Liver (tissue), 9 donors: ENCODE measurements around the gene RABGGTA. TPM values are rescaled to one million over a fixed set of nuclear protein-coding genes. Genes with fewer than 3 reads are reported as not detected.
"Not testable (repeated sequence)": the region's sequence is repeated elsewhere in the genome, so short reads cannot be mapped to it uniquely, and the experiment has no call there.

ENCODE experiments used
- DNase-seq: peaks from one replicate; pipeline ENCODE4 v3.0.0-alpha.2; 2017; ENCODE audit warnings: low spot score
- H3K27ac ChIP-seq, 2 donors: one replicate each; pipeline ENCODE4 v1.7.0; 2013; ENCODE audit warnings: inconsistent platforms in 2 of 2, low read length in 2 of 2, control low read depth in 1 of 2, low read depth in 1 of 2, mild to moderate bottlenecking in 1 of 2
- H3K27me3 ChIP-seq, 4 donors: one replicate each; pipeline versions ENCODE4 v1.6.1 to v1.7.0; 2013; ENCODE audit warnings: low read length in 3 of 4, inconsistent platforms in 1 of 4, mild to moderate bottlenecking in 1 of 4, moderate library complexity in 1 of 4; ENCODE audit not compliant: control insufficient read depth in 4 of 4, insufficient read depth in 4 of 4
- H3K36me3 ChIP-seq, 4 donors: one replicate each; pipeline versions ENCODE4 v1.6.1 to v1.7.0; 2013; ENCODE audit warnings: low read length in 3 of 4, mild to moderate bottlenecking in 3 of 4, low read depth in 1 of 4, moderate library complexity in 1 of 4; ENCODE audit not compliant: control insufficient read depth in 4 of 4, insufficient read depth in 3 of 4
- H3K4me1 ChIP-seq, 4 donors: one replicate each; pipeline versions ENCODE4 v1.6.1 to v1.7.0; 2013; ENCODE audit warnings: low read length in 3 of 4, mild to moderate bottlenecking in 3 of 4, moderate library complexity in 1 of 4; ENCODE audit not compliant: control insufficient read depth in 4 of 4, insufficient read depth in 4 of 4
- H3K4me3 ChIP-seq, 3 donors: one replicate each; pipeline versions ENCODE4 v1.6.1 to v1.7.0; 2013; ENCODE audit warnings: low read length in 3 of 3, control low read depth in 1 of 3, low read depth in 1 of 3, mild to moderate bottlenecking in 1 of 3
- H3K9ac ChIP-seq, 2 donors: one replicate each; pipeline ENCODE4 v1.7.0; 2013; ENCODE audit warnings: low read length in 2 of 2, mild to moderate bottlenecking in 2 of 2, moderate library complexity in 2 of 2, control low read depth in 1 of 2, low read depth in 1 of 2
- H3K9me3 ChIP-seq, 4 donors: one replicate each; pipeline versions ENCODE4 v1.6.1 to v1.7.0; 2013; ENCODE audit warnings: low read length in 3 of 4; ENCODE audit not compliant: control insufficient read depth in 4 of 4
- EGR1 ChIP-seq, 2 donors: IDR thresholded peaks; 2 replicates each; pipeline ENCODE4 v1.6.1; 2016 to 2018; ENCODE audit warnings: antibody characterized with exemption in 2 of 2, low read depth in 2 of 2
- FOXA1 ChIP-seq: IDR thresholded peaks from 2 replicates; pipeline ENCODE4 v1.6.1; 2016; ENCODE audit warnings: antibody characterized with exemption
- FOXA2 ChIP-seq: IDR thresholded peaks from 2 replicates; pipeline ENCODE4 v1.6.1; 2016; ENCODE audit warnings: antibody characterized with exemption
- HNF4A ChIP-seq, 2 donors: conservative IDR thresholded peaks; 2 replicates each; pipeline ENCODE4 v1.6.1; 2016; ENCODE audit warnings: antibody characterized with exemption in 2 of 2, mild to moderate bottlenecking in 2 of 2
- HNF4G ChIP-seq: IDR thresholded peaks from 2 replicates; pipeline ENCODE4 v1.6.1; 2016; ENCODE audit warnings: antibody characterized with exemption
- JUND ChIP-seq, 2 donors: IDR thresholded peaks; 2 replicates each; pipeline ENCODE4 v1.6.1; 2016; ENCODE audit warnings: antibody characterized with exemption in 2 of 2
- NR2F2 ChIP-seq: IDR thresholded peaks from 2 replicates; pipeline ENCODE4 v1.6.1; 2016; ENCODE audit warnings: antibody characterized with exemption
- RAD21 ChIP-seq, 2 donors: IDR thresholded peaks; 2 replicates each; pipeline ENCODE4 v1.6.1; 2016; ENCODE audit warnings: antibody characterized with exemption in 2 of 2, mild to moderate bottlenecking in 2 of 2
- RXRA ChIP-seq, 2 donors: IDR thresholded peaks; 2 replicates each; pipeline ENCODE4 v1.6.1; 2017 to 2018; ENCODE audit warnings: antibody characterized with exemption in 2 of 2, mild to moderate bottlenecking in 1 of 2
- SP1 ChIP-seq: IDR thresholded peaks from 2 replicates; pipeline ENCODE4 v1.6.1; 2018; ENCODE audit warnings: antibody characterized with exemption, mild to moderate bottlenecking
- YY1 ChIP-seq: IDR thresholded peaks from 2 replicates; pipeline ENCODE4 v1.6.1; 2016; ENCODE audit warnings: antibody characterized with exemption, mild to moderate bottlenecking
- WGBS: extraction: QIAGEN DNeasy Blood & Tissue Kit; methylation state at CpG from one replicate; pipeline ENCODE4 v1.1.7; 2013; 5-methylcytosine and 5-hydroxymethylcytosine counted together
- polyA plus RNA-seq, 2 donors: library from polyadenylated mRNA; stranded (reverse) in 1 of 2; unstranded in 1 of 2; fragments of 200-250 nt in 1 of 2; fragments of >200 nt in 1 of 2; fragmentation: Nextera tagmentation in 1 of 2; extraction: Ambion mirVana in 1 of 2; gene quantifications; one replicate each; pipeline versions ENCODE4 v1.2.1 to v1.2.3, GENCODE V29; 2013 to 2015
- total RNA-seq, 2 donors: library from RNA; depleted of rRNA; stranded (reverse); fragments of >200 nt; gene quantifications; one replicate each; pipeline ENCODE4 v1.2.3, GENCODE V29; 2014
- TF ChIP-seq, protein P1 (sequence below): fragments of 150-350 bp; IDR thresholded peaks from 2 replicates; pipeline ENCODE4 v1.5.1; 2017; ENCODE audit warnings: improper control_type of control experiment, low read depth, low read length; ENCODE audit not compliant: missing input control
- TF ChIP-seq, protein P2 (sequence below): IDR thresholded peaks from 2 replicates; pipeline ENCODE4 v1.6.1; 2016; ENCODE audit warnings: antibody characterized with exemption
- TF ChIP-seq, protein P3 (sequence below): IDR thresholded peaks from 2 replicates; pipeline ENCODE4 v1.6.1; 2016; ENCODE audit warnings: antibody characterized with exemption, mild to moderate bottlenecking
- TF ChIP-seq, protein P4 (sequence below): IDR thresholded peaks from 2 replicates; pipeline ENCODE4 v1.6.1; 2016; ENCODE audit warnings: antibody characterized with exemption
- TF ChIP-seq, protein P5 (sequence below): IDR thresholded peaks from 2 replicates; pipeline ENCODE4 v1.6.1; 2016; ENCODE audit warnings: antibody characterized with exemption
- donor health status: healthy.
- donor health status: healthy.
- donor health status: healthy.
- donor health status: healthy.
- donor health status: healthy.

RABGGTA gene
- total and polyA plus RNA-seq, 4 donors = 7.5 to 19.7 (median 13.2) TPM

DNA sequence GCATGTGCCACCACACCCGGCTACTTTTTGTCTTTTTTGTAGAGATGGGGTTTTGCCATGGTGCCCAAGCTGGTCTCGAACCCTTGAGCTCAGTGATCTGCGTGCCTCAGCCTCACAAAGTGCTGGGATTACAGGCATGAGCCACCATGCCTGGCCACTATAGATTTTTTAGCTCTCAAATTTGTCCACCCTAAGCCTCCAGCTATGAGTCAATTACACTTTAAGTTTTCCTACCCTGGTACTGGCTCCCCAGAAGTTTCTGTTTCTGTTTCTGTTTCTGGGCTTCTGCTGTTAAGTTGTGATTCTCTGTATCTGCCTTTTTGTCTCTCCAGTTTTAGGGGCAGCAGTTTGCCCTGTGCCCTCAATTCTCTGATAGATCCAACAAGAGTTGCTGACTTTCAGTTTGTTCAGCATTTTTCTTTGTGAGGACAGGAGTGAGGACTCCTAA, 24.6 kb downstream of the RABGGTA start:
- Histone ChIP-seq H3K27me3 (no peaks in the 10 kb centered on the region), H3K4me1 (peaks cover 2 to 18% (median 8%) of the 10 kb centered on the region in 4 donors), H3K36me3 (no peaks in the 10 kb centered on the region), H3K9me3 (no peaks in the 10 kb centered on the region), H3K4me3 (no peak overlapping the region), H3K27ac (peak overlapping the region; percentile 61 to 64), H3K9ac (no peak overlapping the region)
- 85% methylated on average over 3 of the region's 3 CpGs for WGBS
- TF ChIP-seq, protein P1, sequence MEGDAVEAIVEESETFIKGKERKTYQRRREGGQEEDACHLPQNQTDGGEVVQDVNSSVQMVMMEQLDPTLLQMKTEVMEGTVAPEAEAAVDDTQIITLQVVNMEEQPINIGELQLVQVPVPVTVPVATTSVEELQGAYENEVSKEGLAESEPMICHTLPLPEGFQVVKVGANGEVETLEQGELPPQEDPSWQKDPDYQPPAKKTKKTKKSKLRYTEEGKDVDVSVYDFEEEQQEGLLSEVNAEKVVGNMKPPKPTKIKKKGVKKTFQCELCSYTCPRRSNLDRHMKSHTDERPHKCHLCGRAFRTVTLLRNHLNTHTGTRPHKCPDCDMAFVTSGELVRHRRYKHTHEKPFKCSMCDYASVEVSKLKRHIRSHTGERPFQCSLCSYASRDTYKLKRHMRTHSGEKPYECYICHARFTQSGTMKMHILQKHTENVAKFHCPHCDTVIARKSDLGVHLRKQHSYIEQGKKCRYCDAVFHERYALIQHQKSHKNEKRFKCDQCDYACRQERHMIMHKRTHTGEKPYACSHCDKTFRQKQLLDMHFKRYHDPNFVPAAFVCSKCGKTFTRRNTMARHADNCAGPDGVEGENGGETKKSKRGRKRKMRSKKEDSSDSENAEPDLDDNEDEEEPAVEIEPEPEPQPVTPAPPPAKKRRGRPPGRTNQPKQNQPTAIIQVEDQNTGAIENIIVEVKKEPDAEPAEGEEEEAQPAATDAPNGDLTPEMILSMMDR = no peak
- TF ChIP-seq SP1 (no peak), FOXA1 (no peak), RXRA (IDR thresholded peaks at IDR 0.05) (no peak), NR2F2 (no peak), HNF4A (conservative IDR thresholded peaks at IDR 0.05) (peak in 1 of 2 donors; percentile 9)
- TF ChIP-seq, protein P2, sequence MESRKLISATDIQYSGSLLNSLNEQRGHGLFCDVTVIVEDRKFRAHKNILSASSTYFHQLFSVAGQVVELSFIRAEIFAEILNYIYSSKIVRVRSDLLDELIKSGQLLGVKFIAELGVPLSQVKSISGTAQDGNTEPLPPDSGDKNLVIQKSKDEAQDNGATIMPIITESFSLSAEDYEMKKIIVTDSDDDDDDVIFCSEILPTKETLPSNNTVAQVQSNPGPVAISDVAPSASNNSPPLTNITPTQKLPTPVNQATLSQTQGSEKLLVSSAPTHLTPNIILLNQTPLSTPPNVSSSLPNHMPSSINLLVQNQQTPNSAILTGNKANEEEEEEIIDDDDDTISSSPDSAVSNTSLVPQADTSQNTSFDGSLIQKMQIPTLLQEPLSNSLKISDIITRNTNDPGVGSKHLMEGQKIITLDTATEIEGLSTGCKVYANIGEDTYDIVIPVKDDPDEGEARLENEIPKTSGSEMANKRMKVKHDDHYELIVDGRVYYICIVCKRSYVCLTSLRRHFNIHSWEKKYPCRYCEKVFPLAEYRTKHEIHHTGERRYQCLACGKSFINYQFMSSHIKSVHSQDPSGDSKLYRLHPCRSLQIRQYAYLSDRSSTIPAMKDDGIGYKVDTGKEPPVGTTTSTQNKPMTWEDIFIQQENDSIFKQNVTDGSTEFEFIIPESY = no peak
- TF ChIP-seq, protein P3, sequence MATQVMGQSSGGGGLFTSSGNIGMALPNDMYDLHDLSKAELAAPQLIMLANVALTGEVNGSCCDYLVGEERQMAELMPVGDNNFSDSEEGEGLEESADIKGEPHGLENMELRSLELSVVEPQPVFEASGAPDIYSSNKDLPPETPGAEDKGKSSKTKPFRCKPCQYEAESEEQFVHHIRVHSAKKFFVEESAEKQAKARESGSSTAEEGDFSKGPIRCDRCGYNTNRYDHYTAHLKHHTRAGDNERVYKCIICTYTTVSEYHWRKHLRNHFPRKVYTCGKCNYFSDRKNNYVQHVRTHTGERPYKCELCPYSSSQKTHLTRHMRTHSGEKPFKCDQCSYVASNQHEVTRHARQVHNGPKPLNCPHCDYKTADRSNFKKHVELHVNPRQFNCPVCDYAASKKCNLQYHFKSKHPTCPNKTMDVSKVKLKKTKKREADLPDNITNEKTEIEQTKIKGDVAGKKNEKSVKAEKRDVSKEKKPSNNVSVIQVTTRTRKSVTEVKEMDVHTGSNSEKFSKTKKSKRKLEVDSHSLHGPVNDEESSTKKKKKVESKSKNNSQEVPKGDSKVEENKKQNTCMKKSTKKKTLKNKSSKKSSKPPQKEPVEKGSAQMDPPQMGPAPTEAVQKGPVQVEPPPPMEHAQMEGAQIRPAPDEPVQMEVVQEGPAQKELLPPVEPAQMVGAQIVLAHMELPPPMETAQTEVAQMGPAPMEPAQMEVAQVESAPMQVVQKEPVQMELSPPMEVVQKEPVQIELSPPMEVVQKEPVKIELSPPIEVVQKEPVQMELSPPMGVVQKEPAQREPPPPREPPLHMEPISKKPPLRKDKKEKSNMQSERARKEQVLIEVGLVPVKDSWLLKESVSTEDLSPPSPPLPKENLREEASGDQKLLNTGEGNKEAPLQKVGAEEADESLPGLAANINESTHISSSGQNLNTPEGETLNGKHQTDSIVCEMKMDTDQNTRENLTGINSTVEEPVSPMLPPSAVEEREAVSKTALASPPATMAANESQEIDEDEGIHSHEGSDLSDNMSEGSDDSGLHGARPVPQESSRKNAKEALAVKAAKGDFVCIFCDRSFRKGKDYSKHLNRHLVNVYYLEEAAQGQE = no peak
- TF ChIP-seq, protein P4, sequence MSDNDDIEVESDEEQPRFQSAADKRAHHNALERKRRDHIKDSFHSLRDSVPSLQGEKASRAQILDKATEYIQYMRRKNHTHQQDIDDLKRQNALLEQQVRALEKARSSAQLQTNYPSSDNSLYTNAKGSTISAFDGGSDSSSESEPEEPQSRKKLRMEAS = no peak
- no peak for DNase-seq

DNA sequence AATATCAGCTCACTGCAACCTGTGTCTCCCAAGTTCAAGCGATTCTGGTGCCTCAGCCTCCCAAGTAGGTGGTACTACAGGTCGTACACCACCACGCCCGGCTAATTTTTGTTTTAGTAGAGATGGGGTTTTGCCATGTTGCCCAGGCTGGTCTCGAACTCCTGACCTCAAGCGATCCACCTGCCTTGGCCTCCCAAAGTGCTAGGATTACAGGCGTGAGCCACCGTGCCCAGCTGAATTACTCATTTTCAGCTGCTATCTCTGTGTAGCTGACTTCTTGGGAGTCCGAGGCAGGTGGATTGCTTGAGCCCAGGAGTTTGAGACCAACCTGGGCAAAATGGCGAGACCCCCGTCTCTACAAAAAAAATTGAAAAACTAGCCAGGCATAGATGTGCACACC, 26.0 kb downstream of the RABGGTA start:
- not testable (repeated sequence) for H3K4me3 ChIP-seq, H3K27me3 ChIP-seq, H3K27ac ChIP-seq, DNase-seq, H3K36me3 ChIP-seq, H3K9ac ChIP-seq, H3K9me3 ChIP-seq
- H3K4me1 ChIP-seq = peaks cover 10 to 32% (median 20%) of the 10 kb centered on the region in 4 donors
- 95% methylated on average over 11 of the region's 11 CpGs for WGBS

DNA sequence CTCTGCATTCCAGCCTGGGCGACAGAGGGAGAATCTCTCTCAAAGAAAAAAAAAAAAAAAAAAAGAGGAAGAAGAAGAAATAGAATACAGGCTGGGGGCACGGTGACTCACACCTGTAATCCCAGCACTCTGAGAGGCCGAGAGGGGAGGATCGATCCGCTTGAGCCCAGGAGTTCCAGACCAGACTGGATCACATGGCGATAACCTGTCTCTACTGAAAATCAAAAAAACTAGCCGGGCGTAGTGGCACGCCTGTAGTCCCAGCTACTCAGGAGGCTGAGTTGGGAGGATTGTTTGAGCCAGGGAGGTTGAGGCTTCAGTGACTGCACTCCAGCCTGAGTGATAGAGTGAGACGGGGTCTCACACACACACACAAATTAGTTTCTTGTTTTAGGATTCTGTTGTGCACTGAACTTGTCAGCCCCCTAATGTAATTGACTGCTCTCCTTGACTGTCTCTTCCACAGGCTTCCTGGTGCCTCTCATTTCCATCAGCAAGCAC, 28.0 kb downstream of the RABGGTA start:
- Histone ChIP-seq H3K36me3 (peaks cover 5 to 26% (median 23%) of the 10 kb centered on the region in 4 donors), H3K27ac (peak overlapping the region; percentile 99 to 100), H3K4me1 (peaks cover 10 to 47% (median 27%) of the 10 kb centered on the region in 4 donors), H3K27me3 (no peaks in the 10 kb centered on the region), H3K9me3 (no peaks in the 10 kb centered on the region), H3K4me3 (peak overlapping the region in 1 of 3 donors; percentile 60), H3K9ac (peak overlapping the region; percentile 56 to 92)
- WGBS = 55% methylated on average over 10 of the region's 10 CpGs
- peak; percentile 34 for DNase-seq
- TF ChIP-seq, protein P5, sequence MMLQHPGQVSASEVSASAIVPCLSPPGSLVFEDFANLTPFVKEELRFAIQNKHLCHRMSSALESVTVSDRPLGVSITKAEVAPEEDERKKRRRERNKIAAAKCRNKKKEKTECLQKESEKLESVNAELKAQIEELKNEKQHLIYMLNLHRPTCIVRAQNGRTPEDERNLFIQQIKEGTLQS = no peak
- TF ChIP-seq HNF4A (conservative IDR thresholded peaks at IDR 0.05) (no peak), YY1 (no peak), HNF4G (no peak), JUND (IDR thresholded peaks at IDR 0.05) (no peak), RAD21 (IDR thresholded peaks at IDR 0.05) (no peak), EGR1 (IDR thresholded peaks at IDR 0.05; ENCODE audit: low read depth in 2 of 2) (no peak), SP1 (no peak), FOXA1 (no peak), FOXA2 (no peak)
- TF ChIP-seq, protein P4 = no peak
- TF ChIP-seq, protein P1 = no peak
